Measurements from ENCODE around the gene MAP1B. TPM values are rescaled to one million over a fixed set of nuclear protein-coding genes. Genes with fewer than 3 reads are reported as not detected.

Gene MAP1B
- total and polyA plus RNA-seq, 10 of the 15 experiments (the other 5 are each of a cell fraction or from before 2014, with no cell fraction given): 0.02 to 0.81 (median 0.06) TPM; not detected in 1

GRCh38 chr5:72248410-72248981, 141.2 kb downstream of the MAP1B start (continued):
- TF ChIP-seq STAT1 (conservative IDR thresholded peaks at IDR 0.05): no peak
- no peak for TF ChIP-seq PAX8 (IDR thresholded peaks at IDR 0.05)
- TF ChIP-seq NFIC (IDR thresholded peaks at IDR 0.05; ENCODE audit: low read depth, low read length): no peak
- TF ChIP-seq ZBTB4 (CRISPR knock-in tag; IDR thresholded peaks at IDR 0.05): no peak
- TF ChIP-seq ATF7 (IDR thresholded peaks at IDR 0.05; ENCODE audit: low read depth): no peak
- TF ChIP-seq HDAC2 (IDR thresholded peaks at IDR 0.05): no peak
- no peak for TF ChIP-seq TARDBP (IDR thresholded peaks at IDR 0.05; ENCODE audit: borderline replicate concordance)
- TF ChIP-seq STAT3 (IDR thresholded peaks at IDR 0.05; ENCODE audit: low read depth, low read length): no peak
- TF ChIP-seq FOS (IDR thresholded peaks at IDR 0.05; ENCODE audit: borderline replicate concordance, extremely low read depth, insufficient read length): no peak
- no peak for TF ChIP-seq ZSCAN29 (IDR thresholded peaks at IDR 0.05)
- no peak for TF ChIP-seq HDGF (IDR thresholded peaks at IDR 0.05)
- TF ChIP-seq ZBTB11 (CRISPR knock-in tag; IDR thresholded peaks at IDR 0.05): no peak
- TF ChIP-seq CBFB (IDR thresholded peaks at IDR 0.05; ENCODE audit: low read depth): no peak
- no peak for TF ChIP-seq IRF5 (IDR thresholded peaks at IDR 0.05; ENCODE audit: borderline replicate concordance)
- no peak for TF ChIP-seq CREB1 (IDR thresholded peaks at IDR 0.05; ENCODE audit: low read depth)

All from GM12878 (cell line).